Measurements from ENCODE around the gene YEATS2.

The YEATS2 gene

GRCh38 chr3:183854318-183855035, 156.9 kb downstream of the YEATS2 start:
- Histone ChIP-seq H3K4me3 (ENCODE audit: low read length) (no peak overlapping the region), H3K4me2 (ENCODE audit: low read length) (no peak overlapping the region), H3K36me3 (ENCODE audit: insufficient read depth, low read length) (peaks cover 17% of the 10 kb centered on the region), H3K9me3 (replicated peaks; ENCODE audit: low read length) (no peaks in the 10 kb centered on the region), H3K4me1 (ENCODE audit: control insufficient read depth, insufficient read depth, low read length) (no peaks in the 10 kb centered on the region), H3K27me3 (ENCODE audit: control insufficient read depth, insufficient read depth, low read length) (no peaks in the 10 kb centered on the region), H3K9ac (ENCODE audit: low read depth, low read length) (no peak overlapping the region)

GRCh38 chr3:183857863-183858262, 160.3 kb downstream of the YEATS2 start:
- H3K4me2 ChIP-seq (ENCODE audit: low read length) = no peak overlapping the region
- no peaks in the 10 kb centered on the region for H3K27me3 ChIP-seq (ENCODE audit: control insufficient read depth, insufficient read depth, low read length)
- no peak overlapping the region for H3K4me3 ChIP-seq (ENCODE audit: low read length)
- H3K36me3 ChIP-seq (ENCODE audit: insufficient read depth, low read length) = peaks cover 49% of the 10 kb centered on the region
- H3K9ac ChIP-seq (ENCODE audit: low read depth, low read length) = no peak overlapping the region
- no peaks in the 10 kb centered on the region for H3K9me3 ChIP-seq (replicated peaks; ENCODE audit: low read length)
- H3K4me1 ChIP-seq (ENCODE audit: control insufficient read depth, insufficient read depth, low read length) = no peaks in the 10 kb centered on the region
